ENCODE measurements around the gene RPS19.

RPS19 gene

GRCh38 chr19:41853344-41853743 is 6.7 kb upstream of the RPS19 start:
- no peak overlapping the region for H3K4me3 ChIP-seq (ENCODE audit: control insufficient read depth, low read depth, low read length)
- no peak for TF ChIP-seq CTCF (IDR thresholded peaks at IDR 0.05; ENCODE audit: control insufficient read depth, insufficient read depth, low read depth, low read length, missing control alignments)
- DNase-seq (ENCODE audit: low read depth) = no peak

GRCh38 chr19:41853768-41854167 is 6.3 kb upstream of the RPS19 start:
- TF ChIP-seq CTCF (IDR thresholded peaks at IDR 0.05; ENCODE audit: control insufficient read depth, insufficient read depth, low read depth, low read length, missing control alignments) = no peak
- DNase-seq (ENCODE audit: low read depth) = no peak
- H3K4me3 ChIP-seq (ENCODE audit: control insufficient read depth, low read depth, low read length) = no peak overlapping the region

GRCh38 chr19:41859213-41859617 is 840 bp upstream of the RPS19 start:
- no peak for TF ChIP-seq CTCF (IDR thresholded peaks at IDR 0.05; ENCODE audit: control insufficient read depth, insufficient read depth, low read depth, low read length, missing control alignments)
- DNase-seq (ENCODE audit: low read depth) = no peak
- peak overlapping the region; percentile 99 for H3K4me3 ChIP-seq (ENCODE audit: control insufficient read depth, low read depth, low read length)

GRCh38 chr19:41860419-41861115 is 512 bp downstream of the RPS19 start:
- no peak for DNase-seq (ENCODE audit: low read depth)

GRCh38 chr19:41861116-41861768 is 1.2 kb downstream of the RPS19 start:
- TF ChIP-seq CTCF (IDR thresholded peaks at IDR 0.05; ENCODE audit: control insufficient read depth, insufficient read depth, low read depth, low read length, missing control alignments) = no peak
- no peak for DNase-seq (ENCODE audit: low read depth)
- peak overlapping the region; percentile 99 for H3K4me3 ChIP-seq (ENCODE audit: control insufficient read depth, low read depth, low read length)

More at GRCh38 chr19:41860419-41861115, 512 bp downstream of the RPS19 start:
- no peak for TF ChIP-seq CTCF (IDR thresholded peaks at IDR 0.05; ENCODE audit: control insufficient read depth, insufficient read depth, low read depth, low read length, missing control alignments)
- H3K4me3 ChIP-seq (ENCODE audit: control insufficient read depth, low read depth, low read length) = peak overlapping the region; percentile 99

- TF ChIP-seq CTCF (IDR thresholded peaks at IDR 0.05; ENCODE audit: control insufficient read depth, insufficient read depth, low read depth, low read length, missing control alignments) = no peak
- H3K4me3 ChIP-seq (ENCODE audit: control insufficient read depth, low read depth, low read length) = no peak overlapping the region
- no peak for DNase-seq (ENCODE audit: low read depth)
These were observed 1.8 kb downstream of the RPS19 start for GRCh38 chr19:41861846-41862245.

Measured in AG09309 (cell line).